NAMALWA (cell line): Measurements from ENCODE around the gene SGCA.

ENCODE experiments used
- DNase-seq: peaks from one replicate; pipeline ENCODE4 v3.0.0-alpha.2; 2015; ENCODE audit warnings: low spot score

The SGCA gene

GRCh38 chr17:50194934-50195865 lies 29.4 kb downstream of the SGCA start:
- no peak for DNase-seq

- DNase-seq: no peak
Measured at GRCh38 chr17:50196036-50196435, 30.2 kb downstream of the SGCA start.

- DNase-seq: no peak
Measured at GRCh38 chr17:50196826-50197225, 31.0 kb downstream of the SGCA start.

GRCh38 chr17:50198026-50198669 lies 32.3 kb downstream of the SGCA start:
- DNase-seq: peak; percentile 81

GRCh38 chr17:50199211-50199802 lies 33.5 kb downstream of the SGCA start:
- no peak for DNase-seq

- DNase-seq: peak; percentile 69
Measured at GRCh38 chr17:50199803-50200456, 34.1 kb downstream of the SGCA start.

GRCh38 chr17:50200457-50201275 lies 34.9 kb downstream of the SGCA start:
- DNase-seq: peak; percentile 87

- no peak for DNase-seq
Measured at GRCh38 chr17:50201276-50201854, 35.6 kb downstream of the SGCA start, which contains the start of gene COL1A1. TSS of gene COL1A1 (minus strand) at chr17:50201631. CDS start at chr17:50201513, 118 bp downstream.

- no peak for DNase-seq
Measured at GRCh38 chr17:50203086-50203485, 37.3 kb downstream of the SGCA start.

- no peak for DNase-seq
Measured at GRCh38 chr17:50203604-50204345, 38.0 kb downstream of the SGCA start.

- no peak for DNase-seq
Measured at GRCh38 chr17:50204431-50204830, 38.6 kb downstream of the SGCA start.

- no peak for DNase-seq
Measured at GRCh38 chr17:50205111-50205962, 39.5 kb downstream of the SGCA start.

GRCh38 chr17:50205963-50206505 lies 40.2 kb downstream of the SGCA start:
- no peak for DNase-seq

- DNase-seq: no peak
Measured at GRCh38 chr17:50206604-50207293, 40.9 kb downstream of the SGCA start.

- DNase-seq: no peak
Measured at GRCh38 chr17:50207315-50207714, 41.5 kb downstream of the SGCA start.

GRCh38 chr17:50207792-50208567 lies 42.2 kb downstream of the SGCA start:
- DNase-seq: no peak

- no peak for DNase-seq
Measured at GRCh38 chr17:50208611-50209061, 42.8 kb downstream of the SGCA start.

GRCh38 chr17:50209133-50209471 lies 43.3 kb downstream of the SGCA start:
- DNase-seq: no peak
